Suprapubic skin (tissue), 3 donors: ENCODE data around the gene RPF1.

Source experiments
- EP300 ChIP-seq: sonication (generic); formaldehyde crosslinking; IDR thresholded peaks from one replicate; pipeline ENCODE4 v1.6.1; 2017; ENCODE audit warnings: antibody characterized with exemption
- POLR2A ChIP-seq, 2 donors: fragments of 450-650 bp; IDR thresholded peaks; one replicate each; pipeline ENCODE4 v1.6.1; 2017; ENCODE audit warnings: antibody characterized with exemption in 2 of 2, mild to moderate bottlenecking in 2 of 2, moderate library complexity in 2 of 2
- TF ChIP-seq, protein P1 (sequence below), 2 donors: fragments of 200-600 bp in 1 of 2; fragments of 450-650 bp in 1 of 2; sonication (generic) in 1 of 2; IDR thresholded peaks; one replicate each; pipeline ENCODE4 v1.5.1; 2016 to 2019; ENCODE audit warnings: antibody characterized with exemption in 2 of 2, mild to moderate bottlenecking in 1 of 2, moderate library complexity in 1 of 2

DNA sequence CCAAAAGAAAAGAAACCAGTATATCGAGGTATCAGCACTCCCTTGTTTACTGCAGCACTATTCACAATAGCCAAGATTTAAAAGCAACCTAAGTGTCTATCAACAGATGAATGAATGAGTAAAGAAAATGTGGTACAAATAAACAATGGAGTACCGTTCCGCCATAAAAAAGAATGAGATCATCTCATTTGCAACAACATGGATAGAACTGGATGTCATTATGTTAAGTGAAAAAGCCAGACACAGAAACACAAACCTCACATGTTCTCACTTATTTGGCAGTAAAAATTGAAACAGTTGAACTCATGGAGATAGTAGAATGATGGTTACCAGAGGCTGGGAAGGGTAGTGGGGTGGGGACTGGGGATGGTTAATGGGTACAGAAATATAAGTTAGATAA is 31.6 kb downstream of the RPF1 start:
- TF ChIP-seq, protein P1, sequence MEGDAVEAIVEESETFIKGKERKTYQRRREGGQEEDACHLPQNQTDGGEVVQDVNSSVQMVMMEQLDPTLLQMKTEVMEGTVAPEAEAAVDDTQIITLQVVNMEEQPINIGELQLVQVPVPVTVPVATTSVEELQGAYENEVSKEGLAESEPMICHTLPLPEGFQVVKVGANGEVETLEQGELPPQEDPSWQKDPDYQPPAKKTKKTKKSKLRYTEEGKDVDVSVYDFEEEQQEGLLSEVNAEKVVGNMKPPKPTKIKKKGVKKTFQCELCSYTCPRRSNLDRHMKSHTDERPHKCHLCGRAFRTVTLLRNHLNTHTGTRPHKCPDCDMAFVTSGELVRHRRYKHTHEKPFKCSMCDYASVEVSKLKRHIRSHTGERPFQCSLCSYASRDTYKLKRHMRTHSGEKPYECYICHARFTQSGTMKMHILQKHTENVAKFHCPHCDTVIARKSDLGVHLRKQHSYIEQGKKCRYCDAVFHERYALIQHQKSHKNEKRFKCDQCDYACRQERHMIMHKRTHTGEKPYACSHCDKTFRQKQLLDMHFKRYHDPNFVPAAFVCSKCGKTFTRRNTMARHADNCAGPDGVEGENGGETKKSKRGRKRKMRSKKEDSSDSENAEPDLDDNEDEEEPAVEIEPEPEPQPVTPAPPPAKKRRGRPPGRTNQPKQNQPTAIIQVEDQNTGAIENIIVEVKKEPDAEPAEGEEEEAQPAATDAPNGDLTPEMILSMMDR (IDR thresholded peaks at IDR 0.05), result no peak
- TF ChIP-seq POLR2A (IDR thresholded peaks at IDR 0.05) (no peak), EP300 (no peak)
